Measurements from ENCODE around the gene RNF168. TPM values are rescaled to one million over a fixed set of nuclear protein-coding genes. Genes with fewer than 3 reads are reported as not detected.
"Not testable (repeated sequence)": the region's sequence is repeated elsewhere in the genome, so short reads cannot be mapped to it uniquely, and the experiment has no call there.

Gene RNF168, protein sequence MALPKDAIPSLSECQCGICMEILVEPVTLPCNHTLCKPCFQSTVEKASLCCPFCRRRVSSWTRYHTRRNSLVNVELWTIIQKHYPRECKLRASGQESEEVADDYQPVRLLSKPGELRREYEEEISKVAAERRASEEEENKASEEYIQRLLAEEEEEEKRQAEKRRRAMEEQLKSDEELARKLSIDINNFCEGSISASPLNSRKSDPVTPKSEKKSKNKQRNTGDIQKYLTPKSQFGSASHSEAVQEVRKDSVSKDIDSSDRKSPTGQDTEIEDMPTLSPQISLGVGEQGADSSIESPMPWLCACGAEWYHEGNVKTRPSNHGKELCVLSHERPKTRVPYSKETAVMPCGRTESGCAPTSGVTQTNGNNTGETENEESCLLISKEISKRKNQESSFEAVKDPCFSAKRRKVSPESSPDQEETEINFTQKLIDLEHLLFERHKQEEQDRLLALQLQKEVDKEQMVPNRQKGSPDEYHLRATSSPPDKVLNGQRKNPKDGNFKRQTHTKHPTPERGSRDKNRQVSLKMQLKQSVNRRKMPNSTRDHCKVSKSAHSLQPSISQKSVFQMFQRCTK
- total RNA-seq = 10 to 100 TPM; 17.6 to 22.1 TPM
- long read RNA-seq, full-length matches to known transcripts = 4 of 10 reads
- long read RNA-seq, partial matches to known transcripts = 4 of 10 reads
- long read RNA-seq, other reads (novel, unspliced or antisense) = 2 of 10 reads

DNA sequence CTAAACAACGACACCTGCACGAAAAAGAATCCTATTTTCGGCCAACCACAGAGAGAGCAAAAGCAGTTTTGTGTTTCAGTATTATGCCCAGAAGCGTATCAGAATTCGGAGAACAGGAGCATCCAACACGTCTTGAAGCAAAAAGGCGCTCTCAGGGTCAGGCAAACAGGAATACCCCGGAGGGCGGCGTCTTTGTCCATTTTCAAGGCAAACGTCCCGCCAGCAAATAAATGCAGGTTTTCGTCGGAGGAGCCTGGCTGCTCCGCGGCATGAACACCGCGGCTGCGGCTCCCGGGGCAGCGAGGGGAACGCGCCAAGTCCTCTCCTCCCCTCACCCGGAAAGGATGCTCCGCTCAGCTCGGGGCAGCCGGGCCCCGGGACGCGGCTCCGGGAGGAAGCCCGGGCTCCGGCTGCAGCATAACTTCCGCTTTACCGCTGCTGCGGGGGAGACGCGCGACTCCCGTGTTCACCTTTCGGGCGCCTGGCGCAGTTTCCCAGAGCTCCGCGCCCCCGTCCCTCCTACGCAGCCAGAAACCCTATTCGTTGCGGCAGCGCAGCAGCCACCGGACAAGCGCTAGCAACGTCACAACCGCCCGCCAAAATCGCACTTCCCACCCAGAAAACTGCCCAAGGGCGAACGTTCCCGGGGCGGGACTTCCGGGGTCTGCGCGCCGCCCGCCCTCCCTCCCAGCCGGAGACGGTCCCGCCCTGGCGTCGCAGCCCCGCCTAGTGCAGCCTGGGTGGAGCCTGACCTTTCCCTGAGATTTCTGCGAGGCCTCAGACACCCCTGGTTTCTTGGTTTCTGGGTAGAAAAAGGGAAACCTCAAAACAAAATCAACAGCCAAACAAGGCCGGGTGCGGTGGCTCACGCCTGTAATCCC lies at the start of gene RNF168:
RNF168 (minus strand) TSS at position 573 of the 881 bp plus-strand sequence. CDS start 595 bp downstream, outside the sequence.
- DNase-seq = peak; percentile 97
- intact Hi-C loops (cut with DNase I) = loop anchor here in 1 of 2 donors (5.0 kb wide), 1 partner anchor 71 kb away; the partner anchor contains the start of gene UBXN7
- ATAC-seq = peak; percentile 95

GRCh38 chr3:196552253-196552652 lies 48.7 kb upstream of the RNF168 start:
- intact Hi-C loops (cut with DNase I) = no loop called here
- DNase-seq (no peak), ATAC-seq (no peak)

DNA sequence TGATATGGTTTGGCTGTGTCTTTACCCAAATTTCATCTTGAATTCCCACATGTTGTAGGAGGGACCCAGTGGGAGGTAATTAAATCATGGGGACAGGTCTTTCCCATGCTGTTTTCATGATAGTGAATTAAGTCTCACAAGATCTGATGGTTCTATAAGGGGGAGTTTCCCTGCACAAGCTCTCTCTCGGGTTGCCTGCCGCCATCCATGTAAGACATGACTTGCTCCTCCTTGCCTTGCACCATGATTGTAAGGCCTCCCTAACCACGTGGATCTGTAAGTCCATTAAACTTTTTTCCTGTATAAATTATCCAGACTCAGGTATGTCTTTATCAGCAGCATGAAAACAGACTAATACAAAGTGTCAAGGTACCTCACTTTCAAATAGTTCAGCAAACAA lies 46.6 kb upstream of the RNF168 start:
- ATAC-seq; intact Hi-C loops (cut with DNase I); DNase-seq: not testable (repeated sequence)

GRCh38 chr3:196549312-196549711 lies 45.7 kb upstream of the RNF168 start:
- ATAC-seq; DNase-seq; intact Hi-C loops (cut with DNase I): not testable (repeated sequence)

DNA sequence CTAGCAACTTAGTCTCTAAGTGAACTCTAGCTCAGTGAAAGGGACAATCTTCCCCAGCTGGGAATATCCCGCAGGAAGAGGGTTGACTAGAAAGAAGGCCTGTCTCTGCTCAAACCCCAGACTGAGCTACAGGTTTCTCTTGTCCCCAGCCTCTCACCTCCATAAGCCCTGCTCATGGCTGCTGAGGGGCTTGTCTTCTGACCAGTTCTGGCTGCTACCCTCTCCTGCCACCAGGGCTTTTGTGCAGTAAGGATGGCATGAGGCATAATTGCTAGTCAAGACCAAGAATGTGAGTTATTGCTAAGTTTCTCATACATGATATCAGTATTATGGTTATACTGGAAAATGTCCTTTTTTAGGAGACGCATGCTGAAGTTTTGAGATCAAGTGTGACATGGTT lies 43.5 kb upstream of the RNF168 start:
- ATAC-seq (no peak), DNase-seq (no peak)
- intact Hi-C loops (cut with DNase I) = no loop called here

GRCh38 chr3:196546537-196546936 lies 43.0 kb upstream of the RNF168 start:
- intact Hi-C loops (cut with DNase I) = no loop called here
- no peak for DNase-seq
- ATAC-seq = no peak

- ATAC-seq = no peak
- intact Hi-C loops (cut with DNase I) = no loop called here
These were observed 41.0 kb upstream of the RNF168 start for GRCh38 chr3:196544491-196544992.

GRCh38 chr3:196541684-196542445 lies 38.3 kb upstream of the RNF168 start:
- intact Hi-C loops (cut with DNase I) = no loop called here
- ATAC-seq (no peak), DNase-seq (no peak)

More at GRCh38 chr3:196544491-196544992, 41.0 kb upstream of the RNF168 start:
- no peak for DNase-seq

DNA sequence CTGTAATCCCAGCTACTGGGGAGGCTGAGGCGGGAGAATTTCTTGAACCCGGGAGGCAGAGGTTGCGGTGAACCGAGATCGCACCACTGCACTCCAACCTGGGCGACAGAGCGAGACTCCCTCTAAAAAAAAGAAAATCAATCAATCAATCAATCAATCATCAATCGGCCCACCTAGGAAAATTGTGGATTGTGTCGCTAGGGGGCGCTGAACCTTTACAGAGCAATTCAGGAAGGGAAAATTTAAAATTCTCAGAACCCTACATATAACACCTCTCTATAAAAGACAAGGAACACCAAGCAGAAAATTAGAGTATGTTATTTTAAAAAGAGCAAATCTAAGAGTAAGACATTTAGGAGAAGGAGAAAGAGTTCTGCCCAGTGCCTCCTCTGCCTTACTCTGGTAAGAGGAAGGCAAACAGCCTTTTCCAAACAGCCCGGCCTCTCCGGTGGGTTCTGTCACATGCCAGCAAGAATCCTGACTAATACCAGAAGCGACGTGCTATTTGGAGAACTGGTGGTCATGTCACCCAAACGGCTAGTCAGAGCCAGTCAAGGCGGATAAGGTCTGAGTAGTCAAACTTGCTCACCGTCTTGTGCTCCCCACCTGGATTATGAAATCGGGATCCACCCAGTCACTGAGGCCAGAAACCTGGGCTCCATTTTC lies 33.9 kb upstream of the RNF168 start:
- peak; percentile 35 for DNase-seq
- intact Hi-C loops (cut with DNase I) = loop anchor here in 1 of 2 donors (2.0 kb wide), 1 partner anchor 149 kb away; no protein-coding TSS in a partner anchor
- no peak for ATAC-seq

DNA sequence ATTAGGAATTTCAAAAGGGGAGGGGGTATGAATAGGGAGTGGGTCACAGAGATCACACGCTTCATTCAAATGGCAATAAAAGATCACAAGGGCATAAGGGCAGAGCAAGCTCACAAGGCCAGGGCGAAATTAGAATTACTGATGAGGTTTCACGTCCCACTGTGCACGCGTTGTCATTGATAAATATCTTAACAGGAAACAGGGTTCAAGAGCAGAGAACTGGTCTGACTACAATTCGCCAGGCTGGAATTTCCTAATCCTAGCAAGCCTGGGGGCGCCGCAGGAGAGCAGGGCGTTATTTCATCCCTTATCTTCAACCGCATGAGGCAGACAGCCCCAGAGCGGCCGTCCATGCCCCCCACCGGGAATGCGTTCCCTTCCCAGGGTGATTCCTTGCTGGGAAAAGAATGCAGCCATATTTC lies 29.7 kb upstream of the RNF168 start:
- no peak for DNase-seq
- intact Hi-C loops (cut with DNase I) = no loop called here
- ATAC-seq = no peak

DNA sequence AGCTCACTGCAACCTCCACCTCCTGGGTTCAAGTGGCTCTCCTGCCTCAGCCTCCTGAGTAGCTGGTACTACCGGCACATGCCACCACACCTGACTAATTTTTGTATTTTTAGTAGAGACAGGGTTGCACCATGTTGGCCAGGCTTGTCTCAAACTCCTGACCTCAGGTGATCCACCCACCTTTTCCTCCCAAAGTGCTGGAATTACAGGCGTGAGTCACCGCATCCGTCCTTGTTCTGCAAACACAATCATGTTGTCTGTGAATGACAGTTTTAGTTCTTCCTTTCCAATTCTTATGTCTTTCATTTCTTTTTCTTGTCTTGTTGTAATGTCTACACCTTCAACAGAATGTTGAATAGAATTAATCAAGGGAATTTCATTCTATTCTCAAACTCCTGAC lies 27.9 kb upstream of the RNF168 start:
- intact Hi-C loops (cut with DNase I) = no loop called here
- ATAC-seq = no peak
- no peak for DNase-seq

DNA sequence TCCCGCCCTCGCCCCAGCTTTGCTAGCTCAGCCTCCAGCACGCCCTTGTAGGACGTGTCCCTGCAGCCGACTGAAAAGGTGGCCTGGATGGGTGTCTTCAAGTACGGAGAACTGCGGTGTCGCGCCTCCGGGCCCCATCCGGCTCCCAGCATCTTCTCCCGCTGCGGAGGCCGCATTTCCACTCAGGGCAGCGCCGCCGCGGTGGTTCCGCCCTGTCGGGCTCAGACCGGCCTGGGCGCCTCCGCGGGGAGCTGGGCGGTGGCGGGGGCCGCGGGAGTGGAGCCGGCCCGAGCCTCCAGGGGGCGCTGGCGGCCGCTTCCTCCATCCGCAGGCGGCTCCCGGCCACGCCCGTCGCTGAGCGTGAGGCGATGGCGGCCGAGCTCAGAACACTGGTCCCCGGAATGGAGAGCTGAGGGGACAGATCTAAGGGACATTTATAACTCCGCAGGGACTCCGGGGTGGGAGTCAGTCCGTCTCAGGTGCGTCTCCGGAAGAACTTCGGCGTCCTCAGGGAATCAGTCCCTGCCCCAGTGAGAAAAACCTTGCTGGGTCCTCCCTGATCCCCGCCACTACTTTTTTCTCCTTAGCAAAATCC lies 25.2 kb upstream of the RNF168 start:
- intact Hi-C loops (cut with DNase I) = no loop called here
- DNase-seq = peak; percentile 85
- ATAC-seq = peak; percentile 95 to 99

GRCh38 chr3:196525141-196525540 lies 21.6 kb upstream of the RNF168 start:
- intact Hi-C loops (cut with DNase I) = no loop called here
- ATAC-seq (no peak), DNase-seq (no peak)

DNA sequence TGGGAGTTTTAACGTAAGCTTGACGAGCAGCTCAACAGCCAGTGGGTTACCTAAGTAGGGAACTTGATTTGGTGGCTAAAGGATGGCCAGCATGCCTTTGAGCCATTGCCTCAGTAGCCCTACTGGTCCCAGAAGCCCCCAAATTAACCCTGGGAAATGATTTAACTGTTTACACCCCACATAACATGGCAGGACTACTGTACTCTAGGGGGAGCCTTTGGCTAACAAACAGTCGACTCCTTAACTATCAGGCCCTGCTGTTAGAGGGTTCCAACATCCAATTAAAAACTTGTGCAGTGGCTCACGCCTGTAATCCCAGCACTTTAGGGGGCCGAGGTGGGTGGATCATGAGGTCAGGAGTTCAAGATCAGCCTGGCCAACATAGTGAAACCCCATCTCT lies 21.0 kb upstream of the RNF168 start:
- DNase-seq (no peak), ATAC-seq (no peak)
- intact Hi-C loops (cut with DNase I) = no loop called here

- intact Hi-C loops (cut with DNase I) = no loop called here
- no peak for DNase-seq
- no peak for ATAC-seq
These were observed 20.3 kb upstream of the RNF168 start for GRCh38 chr3:196523841-196524240.

DNA sequence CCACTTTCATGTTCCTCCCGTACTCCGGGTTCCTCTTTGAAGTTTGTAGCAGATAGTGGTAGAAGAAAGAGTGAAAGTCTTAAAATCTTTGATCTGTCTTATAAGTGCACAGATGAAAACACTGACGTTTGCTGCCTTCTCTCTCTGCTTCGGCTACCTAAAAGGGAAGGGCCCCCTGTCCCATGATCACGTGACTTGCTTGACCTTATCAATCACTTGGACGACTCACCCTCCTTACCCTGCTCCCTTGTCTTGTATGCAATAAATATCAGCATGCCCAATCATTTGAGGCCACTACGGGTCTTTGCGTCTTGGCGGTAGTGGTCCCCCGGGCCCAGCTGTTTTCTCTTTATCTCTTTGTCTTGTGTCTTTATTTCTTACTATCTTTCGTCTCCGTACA lies 17.7 kb upstream of the RNF168 start:
- DNase-seq, ATAC-seq: not testable (repeated sequence)
- intact Hi-C loops (cut with DNase I) = loop anchor here in 1 of 2 donors (2.0 kb wide), 1 partner anchor 268 kb away; no protein-coding TSS in a partner anchor

- intact Hi-C loops (cut with DNase I) = loop anchor here (2.0 to 10.0 kb wide), 2 partner anchors 265 to 267 kb away; no protein-coding TSS in a partner anchor
- DNase-seq = no peak
- ATAC-seq = no peak
These were observed 16.1 kb upstream of the RNF168 start for GRCh38 chr3:196519718-196520082.

Data from left cardiac atrium (tissue), 4 donors.